ENCODE measurements around the gene AP5S1. TPM values are rescaled to one million over a fixed set of nuclear protein-coding genes. Genes with fewer than 3 reads are reported as not detected.
"Not testable (repeated sequence)": the region's sequence is repeated elsewhere in the genome, so short reads cannot be mapped to it uniquely, and the experiment has no call there.

AP5S1 gene
- polyA plus RNA-seq, 3 donors: 8.1 to 9.3 (median 8.4) TPM

DNA sequence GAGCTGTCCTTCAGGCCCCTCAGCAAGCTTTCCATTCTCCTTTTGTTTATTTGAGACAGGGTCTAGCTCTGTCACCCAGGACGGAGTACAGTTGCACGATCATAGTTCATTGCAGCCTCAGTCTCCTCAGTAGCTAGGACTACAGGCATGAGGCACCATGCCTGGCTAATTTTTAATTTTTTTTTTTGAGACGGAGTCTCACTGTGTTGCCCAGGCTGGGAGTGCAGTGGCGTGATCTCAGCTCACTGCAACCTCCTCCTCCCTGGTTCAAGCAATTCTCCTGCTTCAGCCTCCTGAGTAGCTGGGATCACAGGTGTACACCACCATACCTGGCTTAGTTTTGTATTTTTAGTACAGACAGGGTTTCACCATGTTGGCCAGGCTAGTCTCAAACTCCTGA, 31.1 kb upstream of the AP5S1 start:
- DNase-seq (ENCODE audit: low read depth in 3 of 3, low spot score in 2 of 3): not testable (repeated sequence)

DNA sequence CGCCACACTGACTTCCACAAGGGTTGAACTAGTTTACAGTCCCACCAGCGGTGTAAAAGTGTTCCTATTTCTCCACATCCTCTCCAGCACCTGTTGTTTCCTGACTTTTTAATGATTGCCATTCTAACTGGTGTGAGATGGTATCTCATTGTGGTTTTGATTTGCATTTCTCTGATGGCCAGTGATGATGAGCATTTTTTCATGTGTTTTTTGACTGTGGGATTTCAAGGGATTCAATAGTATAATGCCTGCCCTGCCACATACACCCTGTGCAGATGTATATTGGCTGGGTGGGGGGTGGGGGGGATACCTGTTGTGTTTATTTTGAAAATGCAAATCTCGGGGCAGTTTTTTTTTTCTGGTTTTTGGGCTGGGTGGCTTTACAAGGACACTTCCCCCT, 26.2 kb upstream of the AP5S1 start:
- DNase-seq (ENCODE audit: low read depth in 3 of 3, low spot score in 2 of 3): not testable (repeated sequence)

GRCh38 chr20:3794701-3795420, 25.5 kb upstream of the AP5S1 start:
- DNase-seq (ENCODE audit: low read depth in 3 of 3, low spot score in 2 of 3): no peak

DNA sequence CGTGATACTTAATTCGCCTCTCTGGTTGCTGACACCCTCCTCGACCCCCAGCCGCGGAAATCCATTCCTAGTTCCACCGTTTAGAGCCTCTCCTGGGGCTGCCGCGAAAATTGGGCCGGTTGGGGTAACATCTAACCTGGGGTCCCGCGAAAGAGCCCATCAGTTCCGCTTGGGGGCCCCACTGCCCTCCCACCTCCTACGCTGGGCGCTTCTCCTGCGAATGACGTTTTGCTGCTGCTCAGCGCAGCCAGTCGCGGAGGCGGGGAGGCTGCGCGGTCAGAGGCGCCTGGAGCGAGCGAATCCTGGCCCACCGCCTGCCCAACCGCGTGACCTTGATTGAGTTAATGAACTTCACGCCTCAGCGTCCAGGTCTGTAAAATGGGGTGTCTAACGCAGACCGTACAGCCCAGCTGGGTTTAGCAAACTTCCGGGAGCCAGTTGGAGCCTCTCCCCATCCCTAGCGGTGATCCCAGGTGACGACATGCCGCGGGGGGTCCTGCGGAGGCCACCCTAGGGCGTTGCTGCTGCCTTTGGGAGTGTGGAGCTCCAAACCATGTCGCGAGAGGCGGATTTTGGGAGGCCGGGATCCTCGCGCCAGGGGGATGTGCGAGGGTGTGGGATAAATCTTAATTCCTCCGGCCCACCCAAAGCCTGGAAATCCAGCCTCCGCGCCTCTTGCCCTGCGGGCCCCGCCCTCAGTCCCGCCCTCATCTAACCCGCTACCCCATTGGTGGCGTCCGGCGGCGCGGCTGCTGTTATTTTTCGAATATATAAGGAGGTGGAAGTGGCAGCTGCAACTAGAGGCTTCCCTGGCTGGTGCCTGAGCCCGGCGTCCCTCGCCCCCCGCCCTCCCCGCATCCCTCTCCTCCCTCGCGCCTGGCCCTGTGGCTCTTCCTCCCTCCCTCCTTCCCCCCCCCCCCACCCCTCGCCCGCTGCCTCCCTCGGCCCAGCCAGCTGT, 24.6 kb upstream of the AP5S1 start, which contains the start of gene CDC25B:
TSS of gene CDC25B (plus strand) at position 800 of the 958 bp plus-strand sequence. CDS start 222 bp downstream, outside the sequence.
- DNase-seq (ENCODE audit: low read depth in 3 of 3, low spot score in 2 of 3): peak in 2 of 3 donors; percentile 82 to 86

DNA sequence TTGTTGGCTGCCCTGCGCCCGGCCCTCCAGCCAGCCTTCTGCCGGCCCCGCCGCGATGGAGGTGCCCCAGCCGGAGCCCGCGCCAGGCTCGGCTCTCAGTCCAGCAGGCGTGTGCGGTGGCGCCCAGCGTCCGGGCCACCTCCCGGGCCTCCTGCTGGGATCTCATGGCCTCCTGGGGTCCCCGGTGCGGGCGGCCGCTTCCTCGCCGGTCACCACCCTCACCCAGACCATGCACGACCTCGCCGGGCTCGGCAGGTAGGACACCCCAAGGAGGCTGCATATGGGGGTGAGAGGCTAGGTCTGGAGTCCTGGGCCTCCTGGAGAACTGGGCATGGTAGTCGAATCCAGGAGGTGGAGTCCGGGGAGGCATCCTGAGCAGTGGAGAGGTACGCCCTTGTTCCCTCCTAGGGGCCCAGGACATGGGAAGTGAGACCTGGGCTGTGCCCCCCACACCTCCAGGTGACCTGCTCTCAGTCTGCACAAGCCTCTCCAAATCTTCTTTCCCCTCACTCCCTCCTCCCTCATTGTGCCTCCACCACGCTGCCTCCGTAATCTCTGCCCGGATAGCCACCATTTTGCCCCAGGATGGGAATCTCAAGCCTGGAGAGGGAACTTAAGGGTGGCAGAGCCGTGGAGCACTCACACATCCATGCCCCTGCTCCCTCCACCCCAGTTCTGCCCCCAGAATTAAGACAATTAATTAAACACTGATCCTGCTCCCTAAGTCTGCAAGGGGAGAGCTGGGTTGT, 23.7 kb upstream of the AP5S1 start:
- DNase-seq (ENCODE audit: low read depth in 3 of 3, low spot score in 2 of 3): no peak

GRCh38 chr20:3797226-3797545, 23.2 kb upstream of the AP5S1 start:
- DNase-seq (ENCODE audit: low read depth in 3 of 3, low spot score in 2 of 3): no peak

- no peak for DNase-seq (ENCODE audit: low read depth in 3 of 3, low spot score in 2 of 3)
Measured at GRCh38 chr20:3797592-3798372, 22.6 kb upstream of the AP5S1 start.

DNA sequence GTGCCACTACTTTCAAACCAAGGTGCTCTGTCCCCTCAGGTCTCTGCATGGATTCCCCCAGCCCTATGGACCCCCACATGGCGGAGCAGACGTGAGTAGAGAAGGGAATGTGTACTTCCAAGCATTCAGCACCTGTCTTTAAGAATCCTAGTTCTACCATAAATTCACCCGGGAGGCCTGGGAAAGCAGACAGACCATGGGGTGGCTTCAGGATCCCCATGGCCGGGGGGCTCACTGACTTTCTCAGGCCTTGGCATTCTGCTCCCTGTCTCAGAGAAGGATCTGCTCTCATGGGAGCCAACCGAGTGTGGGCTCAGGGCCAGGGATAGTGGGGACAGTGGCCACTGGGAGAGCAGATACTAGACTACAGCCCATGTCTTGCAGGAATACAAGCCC, 22.0 kb upstream of the AP5S1 start:
- DNase-seq (ENCODE audit: low read depth in 3 of 3, low spot score in 2 of 3): no peak

DNA sequence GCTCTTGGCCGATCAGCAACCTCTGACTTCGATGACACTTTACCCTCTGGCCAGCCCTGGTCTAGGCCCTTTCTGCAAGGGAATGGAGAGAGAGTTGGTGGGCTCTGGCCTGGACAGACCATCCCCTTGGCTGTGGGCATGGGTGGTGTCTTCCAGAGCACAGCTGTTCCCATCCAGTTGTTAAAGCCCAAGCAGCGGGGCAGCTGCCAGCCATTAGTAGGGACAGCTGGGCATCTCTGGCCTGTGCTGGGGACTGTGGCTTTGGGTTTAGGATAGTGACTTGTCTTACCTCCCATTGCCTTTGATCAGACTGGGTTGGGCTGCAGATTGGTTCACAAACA, 21.5 kb upstream of the AP5S1 start:
- DNase-seq (ENCODE audit: low read depth in 3 of 3, low spot score in 2 of 3): no peak

DNA sequence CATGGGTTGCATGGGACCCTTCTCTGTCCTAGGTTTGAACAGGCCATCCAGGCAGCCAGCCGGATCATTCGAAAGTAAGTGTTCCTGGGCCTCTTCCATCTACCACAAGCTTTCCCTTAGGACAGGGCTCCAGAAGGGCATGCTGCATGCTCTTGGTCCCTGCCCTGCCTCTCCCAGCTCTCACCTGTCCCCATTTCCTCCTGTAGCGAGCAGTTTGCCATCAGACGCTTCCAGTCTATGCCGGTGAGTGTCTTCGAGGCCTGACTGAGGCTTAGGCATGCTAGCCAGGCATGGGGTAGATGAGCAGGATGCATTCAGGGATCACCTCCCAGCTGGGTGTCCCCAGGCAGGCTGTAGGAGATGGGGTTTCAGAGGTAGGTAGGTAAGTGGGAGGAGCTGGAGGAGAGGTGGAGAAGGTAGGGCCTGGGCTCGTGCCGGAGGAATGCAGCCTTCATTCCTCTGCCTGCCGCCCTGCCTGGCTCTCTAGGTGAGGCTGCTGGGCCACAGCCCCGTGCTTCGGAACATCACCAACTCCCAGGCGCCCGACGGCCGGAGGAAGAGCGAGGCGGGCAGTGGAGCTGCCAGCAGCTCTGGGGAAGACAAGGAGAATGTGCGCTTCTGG, 20.0 kb upstream of the AP5S1 start:
- DNase-seq (ENCODE audit: low read depth in 3 of 3, low spot score in 2 of 3): no peak

GRCh38 chr20:3800878-3801260, 19.5 kb upstream of the AP5S1 start:
- no peak for DNase-seq (ENCODE audit: low read depth in 3 of 3, low spot score in 2 of 3)

DNA sequence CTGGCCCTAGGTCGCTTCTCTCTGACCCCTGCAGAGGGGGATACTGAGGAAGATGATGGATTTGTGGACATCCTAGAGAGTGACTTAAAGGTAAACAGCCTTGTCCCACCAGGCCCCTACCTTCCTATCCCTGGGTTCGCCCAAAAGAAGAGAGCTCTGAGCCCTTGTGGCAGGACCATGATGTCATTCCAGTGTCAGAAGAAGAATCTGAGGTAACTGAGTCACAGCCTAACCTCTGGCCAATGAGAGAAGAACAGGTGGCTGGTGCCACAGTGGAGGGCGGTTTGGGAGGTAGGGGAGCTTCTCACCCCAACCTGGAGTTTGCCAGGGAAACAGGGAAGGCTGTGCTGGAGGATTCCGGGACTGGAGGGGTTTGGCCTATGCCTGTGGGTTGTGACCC, 19.0 kb upstream of the AP5S1 start:
- DNase-seq (ENCODE audit: low read depth in 3 of 3, low spot score in 2 of 3): no peak

DNA sequence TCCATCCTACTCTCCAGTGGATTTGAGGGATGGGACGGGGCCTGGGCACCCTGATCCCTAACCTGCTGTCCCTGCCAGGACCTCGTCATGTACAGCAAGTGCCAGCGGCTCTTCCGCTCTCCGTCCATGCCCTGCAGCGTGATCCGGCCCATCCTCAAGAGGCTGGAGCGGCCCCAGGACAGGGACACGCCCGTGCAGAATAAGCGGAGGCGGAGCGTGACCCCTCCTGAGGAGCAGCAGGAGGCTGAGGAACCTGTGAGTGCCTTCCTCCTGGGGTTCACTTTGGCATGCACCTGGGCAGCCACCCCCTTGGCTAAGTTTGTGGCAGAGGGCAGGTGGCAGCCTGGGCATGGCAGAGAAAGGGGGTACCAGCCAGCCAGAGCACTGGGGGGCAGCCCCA, 18.5 kb upstream of the AP5S1 start:
- no peak for DNase-seq (ENCODE audit: low read depth in 3 of 3, low spot score in 2 of 3)

- DNase-seq (ENCODE audit: low read depth in 3 of 3, low spot score in 2 of 3): no peak
Measured at GRCh38 chr20:3802524-3803239, 17.7 kb upstream of the AP5S1 start.

DNA sequence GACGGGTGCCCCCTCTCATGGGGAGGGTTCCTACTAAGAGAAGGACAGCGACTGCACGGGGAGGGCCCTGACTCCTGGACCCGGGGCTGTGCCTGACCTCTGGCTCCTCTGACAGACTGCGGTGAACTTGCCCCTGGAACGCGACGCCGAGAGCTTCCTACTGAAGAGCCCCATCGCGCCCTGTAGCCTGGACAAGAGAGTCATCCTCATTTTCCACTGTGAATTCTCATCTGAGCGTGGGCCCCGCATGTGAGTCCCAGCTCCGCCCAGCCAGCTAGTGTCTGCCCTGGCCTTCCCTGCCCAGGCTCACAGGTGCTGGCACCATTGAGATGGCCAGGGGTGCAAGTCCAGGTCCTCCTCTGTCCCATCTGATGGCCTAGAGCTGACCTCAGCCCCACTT, 17.1 kb upstream of the AP5S1 start:
- no peak for DNase-seq (ENCODE audit: low read depth in 3 of 3, low spot score in 2 of 3)

DNA sequence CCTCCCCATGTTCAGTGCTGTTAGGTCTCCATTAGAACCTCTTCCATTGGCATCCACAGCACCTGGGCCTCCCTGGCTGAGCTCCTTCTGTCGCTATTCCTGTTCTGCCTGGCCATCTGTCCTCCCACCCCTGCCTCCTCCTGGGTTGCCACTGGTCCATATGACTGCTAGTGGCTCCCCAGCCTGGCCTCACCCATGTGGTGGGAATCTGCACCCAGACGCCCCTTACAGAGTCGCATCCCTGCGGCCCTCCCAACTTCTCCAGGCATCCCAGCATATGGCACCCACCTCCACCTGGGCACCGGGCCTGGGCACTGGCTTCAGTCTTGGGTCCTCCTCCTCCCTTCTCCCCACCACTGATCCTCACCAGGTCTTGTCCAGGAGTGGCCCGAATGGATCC, 16.5 kb upstream of the AP5S1 start:
- no peak for DNase-seq (ENCODE audit: low read depth in 3 of 3, low spot score in 2 of 3)

DNA sequence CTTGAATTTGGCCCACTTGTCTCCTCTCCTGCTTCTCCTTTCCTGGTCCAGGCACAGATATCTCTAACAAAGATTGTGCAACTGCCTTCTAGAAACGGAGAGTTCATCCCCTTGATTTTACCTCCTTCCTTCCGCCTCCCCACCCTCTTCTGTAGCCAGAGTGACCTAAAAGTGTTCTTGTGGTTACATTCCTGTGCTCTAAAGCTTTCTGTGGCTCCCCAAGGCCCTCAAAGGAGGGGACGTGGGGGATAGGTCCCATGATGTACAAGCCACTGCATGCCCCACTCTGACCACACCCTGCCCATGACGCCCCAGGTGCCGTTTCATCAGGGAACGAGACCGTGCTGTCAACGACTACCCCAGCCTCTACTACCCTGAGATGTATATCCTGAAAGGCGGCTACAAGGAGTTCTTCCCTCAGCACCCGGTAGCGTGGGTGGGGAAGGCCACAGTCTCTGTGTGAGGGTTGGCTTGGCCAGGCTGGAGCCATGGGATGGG, 16.0 kb upstream of the AP5S1 start:
- no peak for DNase-seq (ENCODE audit: low read depth in 3 of 3, low spot score in 2 of 3)

GRCh38 chr20:3804781-3805180, 15.6 kb upstream of the AP5S1 start:
- no peak for DNase-seq (ENCODE audit: low read depth in 3 of 3, low spot score in 2 of 3)

DNA sequence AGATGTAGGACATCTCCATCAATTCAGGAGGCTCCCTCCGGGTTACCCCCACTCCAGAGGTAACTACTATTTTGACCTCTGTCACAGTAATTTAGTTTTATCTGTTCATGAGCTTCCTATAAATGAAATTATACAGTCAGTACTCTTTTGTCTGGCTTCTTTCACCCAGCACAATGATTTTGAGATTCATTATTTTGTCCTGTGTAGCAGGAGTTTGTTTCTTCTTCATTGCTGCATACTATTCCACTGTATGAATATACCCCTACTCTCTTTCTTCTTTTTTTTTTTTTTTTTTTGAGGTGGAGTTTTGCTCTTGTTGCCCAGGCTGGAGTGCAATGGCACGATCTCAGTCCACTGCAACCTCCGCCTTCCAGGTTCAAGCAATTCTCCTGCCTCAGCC, 11.8 kb upstream of the AP5S1 start:
- no peak for DNase-seq (ENCODE audit: low read depth in 3 of 3, low spot score in 2 of 3)

Data from right renal cortex interstitium (tissue), 3 donors.